ENCODE measurements around the gene OVCA2.
A peak's percentile ranks its signal among the peaks of the same experiment; 100 is the strongest.
"Not testable (repeated sequence)": the region's sequence is repeated elsewhere in the genome, so short reads cannot be mapped to it uniquely, and the experiment has no call there.

OVCA2 gene

GRCh38 chr17:2008332-2009126 lies 33.3 kb upstream of the OVCA2 start:
- DNase-seq (ENCODE audit: low read depth, low spot score): no peak
- no peak for TF ChIP-seq CTCF (IDR thresholded peaks at IDR 0.05; ENCODE audit: low read depth, low read length)
- H3K4me3 ChIP-seq (ENCODE audit: low read depth, low read length): no peak overlapping the region
- in situ Hi-C loops (cut with HindIII; ENCODE audit: low sequenced_read_pairs): no loop called here

- no peak for TF ChIP-seq CTCF (IDR thresholded peaks at IDR 0.05; ENCODE audit: low read depth, low read length)
- in situ Hi-C loops (cut with HindIII; ENCODE audit: low sequenced_read_pairs): no loop called here
- no peak overlapping the region for H3K4me3 ChIP-seq (ENCODE audit: low read depth, low read length)
- no peak for DNase-seq (ENCODE audit: low read depth, low spot score)
These were observed 32.1 kb upstream of the OVCA2 start for GRCh38 chr17:2009737-2010136.

- no peak for TF ChIP-seq CTCF (IDR thresholded peaks at IDR 0.05; ENCODE audit: low read depth, low read length)
- no peak overlapping the region for H3K4me3 ChIP-seq (ENCODE audit: low read depth, low read length)
- DNase-seq (ENCODE audit: low read depth, low spot score): peak; percentile 66
- in situ Hi-C loops (cut with HindIII; ENCODE audit: low sequenced_read_pairs): no loop called here
These were observed 30.1 kb upstream of the OVCA2 start for GRCh38 chr17:2011411-2012371.

- no peak for TF ChIP-seq CTCF (IDR thresholded peaks at IDR 0.05; ENCODE audit: low read depth, low read length)
- in situ Hi-C loops (cut with HindIII; ENCODE audit: low sequenced_read_pairs): no loop called here
- DNase-seq (ENCODE audit: low read depth, low spot score): no peak
- no peak overlapping the region for H3K4me3 ChIP-seq (ENCODE audit: low read depth, low read length)
These were observed 29.3 kb upstream of the OVCA2 start for GRCh38 chr17:2012499-2012898.

- H3K4me3 ChIP-seq (ENCODE audit: low read depth, low read length); DNase-seq (ENCODE audit: low read depth, low spot score); in situ Hi-C loops (cut with HindIII; ENCODE audit: low sequenced_read_pairs): not testable (repeated sequence)
These were observed 28.4 kb upstream of the OVCA2 start for GRCh38 chr17:2013220-2013993.

GRCh38 chr17:2013994-2014317 lies 27.9 kb upstream of the OVCA2 start:
- no peak for DNase-seq (ENCODE audit: low read depth, low spot score)
- in situ Hi-C loops (cut with HindIII; ENCODE audit: low sequenced_read_pairs): no loop called here
- no peak overlapping the region for H3K4me3 ChIP-seq (ENCODE audit: low read depth, low read length)
- no peak for TF ChIP-seq CTCF (IDR thresholded peaks at IDR 0.05; ENCODE audit: low read depth, low read length)

All from astrocyte of the spinal cord (primary cell).